C4-2B (cell line): ENCODE results near the gene KCNT2.

Source experiments
- CTCF ChIP-seq: fragments of 450-650 bp; conservative IDR thresholded peaks from 2 replicates; pipeline ENCODE4 v1.5.1; 2017; ENCODE audit warnings: mild to moderate bottlenecking
- ZFX ChIP-seq: fragments of 450-650 bp; IDR thresholded peaks from 2 replicates; pipeline ENCODE4 v1.6.1; 2017

GRCh38 chr1:196305216-196305615, 303.0 kb downstream of the KCNT2 start:
- TF ChIP-seq CTCF (no peak), ZFX (no peak)
